Tibial nerve (tissue), 4 donors: ENCODE data around the gene SMAD7. TPM values are rescaled to one million over a fixed set of nuclear protein-coding genes. Genes with fewer than 3 reads are reported as not detected.

Experiments used
- DNase-seq, 2 donors: peaks; one replicate each; pipeline ENCODE4 v3.0.0-alpha.2; 2019; ENCODE audit warnings: low spot score in 2 of 2
- H3K27ac ChIP-seq, 4 donors: fragments of 200-600 bp; sonication (generic) in 3 of 4; one replicate each; pipeline ENCODE4 v1.5.1; 2017 to 2019; ENCODE audit warnings: mild to moderate bottlenecking in 1 of 4
- H3K27me3 ChIP-seq, 2 donors: fragments of 200-600 bp; sonication (generic) in 1 of 2; one replicate each; pipeline versions ENCODE4 v1.5.1 to v1.6.0; 2017 to 2019
- H3K36me3 ChIP-seq, 3 donors: fragments of 200-600 bp; sonication (generic); one replicate each; pipeline ENCODE4 v1.5.1; 2018 to 2019
- H3K4me1 ChIP-seq, 4 donors: fragments of 200-600 bp; sonication (generic) in 3 of 4; one replicate each; pipeline ENCODE4 v1.5.1; 2017 to 2019
- H3K4me3 ChIP-seq, 4 donors: fragments of 200-600 bp; sonication (generic) in 3 of 4; one replicate each; pipeline ENCODE4 v1.5.1; 2017 to 2019; ENCODE audit warnings: mild to moderate bottlenecking in 1 of 4, moderate library complexity in 1 of 4
- H3K9me3 ChIP-seq, 4 donors: fragments of 200-600 bp; sonication (generic) in 3 of 4; one replicate each; pipeline ENCODE4 v1.5.1; 2017 to 2019
- CTCF ChIP-seq, 5 experiments: fragments of 200-600 bp in 3 of 5; fragments of 450-650 bp in 2 of 5; sonication (generic) in 3 of 5; IDR thresholded peaks; one replicate each; pipeline ENCODE4 v1.5.1; 2016 to 2019; ENCODE audit warnings: antibody characterized with exemption in 5 of 5, mild to moderate bottlenecking in 3 of 5, moderate library complexity in 2 of 5
- EP300 ChIP-seq, 2 donors: sonication (generic); formaldehyde crosslinking; IDR thresholded peaks; one replicate each; pipeline ENCODE4 v1.6.1; 2017; ENCODE audit warnings: antibody characterized with exemption in 2 of 2, mild to moderate bottlenecking in 1 of 2
- POLR2A ChIP-seq, 2 donors: fragments of 450-650 bp; IDR thresholded peaks; one replicate each; pipeline ENCODE4 v1.6.1; 2017; ENCODE audit warnings: antibody characterized with exemption in 2 of 2, mild to moderate bottlenecking in 2 of 2, moderate library complexity in 2 of 2
- WGBS, 2 donors: methylation state at CpG; one replicate each; pipeline ENCODE4 v1.1.5; 2018; 5-methylcytosine and 5-hydroxymethylcytosine counted together
- total RNA-seq, 4 donors: library from RNA; depleted of rRNA; stranded (reverse); fragments of >200 nt; gene quantifications; one replicate each; pipeline ENCODE4 v1.1.0, GENCODE V29; 2016

Gene SMAD7
- total RNA-seq, 4 donors from 2014 or later: 34.3 to 56.8 (median 35.6) TPM

GRCh38 chr18:48928787-48929186 lies 22.0 kb downstream of the SMAD7 start:
- 10 to 12% methylated on average over 6 to 9 of the region's 9 CpGs for WGBS, 2 donors
- Histone ChIP-seq H3K4me1 (peaks cover 0 to 95% (median 87%) of the 10 kb centered on the region in 4 donors), H3K27me3 (no peaks in the 10 kb centered on the region), H3K36me3 (no peaks in the 10 kb centered on the region), H3K4me3 (no peak overlapping the region), H3K27ac (peak overlapping the region in 3 of 4 donors; percentile 70 to 87 (median 80)), H3K9me3 (no peaks in the 10 kb centered on the region)
- peak in 1 of 2 donors; percentile 26 for TF ChIP-seq POLR2A (IDR thresholded peaks at IDR 0.05)
- TF ChIP-seq EP300 (IDR thresholded peaks at IDR 0.05): peak in 1 of 2 donors; percentile 47
- TF ChIP-seq CTCF (IDR thresholded peaks at IDR 0.05): no peak
- peak in 1 of 2 donors; percentile 38 for DNase-seq

DNA sequence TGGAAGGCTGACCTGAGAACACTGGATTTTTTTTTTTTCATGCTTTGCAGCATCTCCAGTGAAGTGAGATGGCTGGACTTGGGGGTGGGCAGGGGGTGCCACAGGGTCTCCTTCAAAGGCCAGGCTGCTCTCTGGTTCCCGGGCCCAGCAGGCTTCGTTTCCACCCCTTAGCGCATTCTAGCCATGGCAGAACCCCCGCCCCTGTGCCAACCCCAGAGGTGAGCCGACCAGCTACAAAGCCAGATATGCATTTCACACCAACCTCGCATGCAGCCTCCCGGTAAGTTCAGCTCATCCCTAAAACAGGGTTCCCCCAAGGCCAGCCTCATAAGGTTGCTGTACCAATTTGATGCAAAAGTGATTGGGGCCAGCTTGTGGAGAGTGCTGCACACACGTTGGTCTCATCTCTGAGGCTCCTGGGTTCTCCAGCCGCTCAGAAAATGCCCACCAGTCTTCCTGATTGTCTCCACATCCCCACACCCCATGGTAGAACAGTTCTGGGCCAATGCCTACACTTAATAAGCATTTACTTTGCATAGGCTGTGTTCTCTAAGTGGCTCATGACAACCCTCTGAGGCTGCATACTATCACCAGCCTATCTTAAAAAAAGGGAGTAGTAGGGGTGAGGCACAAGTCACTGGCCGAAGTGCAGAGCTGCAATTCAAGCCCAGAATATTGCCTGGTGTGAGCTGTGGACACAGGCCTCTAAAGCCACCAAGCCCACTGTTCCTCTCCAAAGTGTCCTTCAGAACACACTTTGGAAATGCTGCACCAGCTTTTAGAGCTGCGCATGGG lies 23.3 kb downstream of the SMAD7 start:
- H3K4me3 ChIP-seq: no peak overlapping the region
- WGBS, 2 donors: 83 to 90% methylated on average over 11 of the region's 11 CpGs
- no peak for DNase-seq

DNA sequence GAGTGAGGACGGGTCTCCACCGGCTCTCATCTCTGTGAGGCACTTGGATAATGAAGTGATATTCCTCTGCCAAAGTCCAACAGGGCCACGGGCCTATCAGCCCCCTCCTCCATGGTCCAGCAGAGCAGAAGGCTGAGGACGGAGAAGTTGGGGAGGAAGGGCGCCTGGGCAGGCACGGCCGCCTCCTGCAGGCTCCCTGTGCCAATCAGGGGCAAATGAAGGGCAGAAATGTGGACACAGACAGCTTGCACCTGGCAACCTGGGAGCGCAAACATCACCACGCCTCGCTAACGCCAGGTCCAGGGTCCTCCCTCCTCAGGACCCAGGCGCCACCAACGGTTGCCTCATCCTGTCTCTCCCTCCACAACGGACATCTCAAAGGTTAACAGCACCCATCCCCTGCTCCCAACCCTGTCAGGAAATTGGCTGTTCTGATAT lies 24.3 kb downstream of the SMAD7 start:
- Histone ChIP-seq H3K36me3 (peaks cover 0 to 3% (median 0%) of the 10 kb centered on the region in 3 donors), H3K27me3 (no peaks in the 10 kb centered on the region), H3K4me3 (no peak overlapping the region), H3K4me1 (peaks cover 0 to 92% (median 80%) of the 10 kb centered on the region in 4 donors), H3K27ac (peak overlapping the region in 2 of 4 donors; percentile 29 to 41), H3K9me3 (no peaks in the 10 kb centered on the region)
- TF ChIP-seq EP300 (IDR thresholded peaks at IDR 0.05): no peak
- no peak for TF ChIP-seq POLR2A (IDR thresholded peaks at IDR 0.05)
- TF ChIP-seq CTCF (IDR thresholded peaks at IDR 0.05): no peak
- WGBS, 2 donors: 90 to 91% methylated on average over 13 to 14 of the region's 14 CpGs
- no peak for DNase-seq

More for the DNA sequence above, 23.3 kb downstream of the SMAD7 start:
- peaks cover 0 to 94% (median 85%) of the 10 kb centered on the region in 4 donors for H3K4me1 ChIP-seq
- no peaks in the 10 kb centered on the region for H3K36me3 ChIP-seq
- H3K27me3 ChIP-seq: no peaks in the 10 kb centered on the region
- peak overlapping the region in 1 of 4 donors; percentile 80 for H3K27ac ChIP-seq
- TF ChIP-seq CTCF (IDR thresholded peaks at IDR 0.05): no peak
- no peak for TF ChIP-seq POLR2A (IDR thresholded peaks at IDR 0.05)
- no peak for TF ChIP-seq EP300 (IDR thresholded peaks at IDR 0.05)
- no peaks in the 10 kb centered on the region for H3K9me3 ChIP-seq

DNA sequence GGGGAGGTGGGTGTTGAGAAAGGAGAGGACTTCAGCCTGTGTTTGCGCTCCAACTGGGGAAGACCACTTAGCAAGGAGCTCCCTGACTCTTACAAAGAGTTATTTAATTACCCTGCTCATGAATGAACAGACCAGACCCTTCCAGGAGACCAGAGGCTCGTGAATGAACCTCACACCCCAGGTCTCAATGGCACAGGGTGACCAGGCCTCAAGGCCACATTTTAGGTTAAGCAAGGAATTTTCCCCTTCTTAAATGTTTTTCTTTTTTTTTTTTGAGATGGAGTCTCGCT lies 25.3 kb downstream of the SMAD7 start:
- no peak for DNase-seq
- H3K9me3 ChIP-seq: no peaks in the 10 kb centered on the region
- H3K27ac ChIP-seq: peak overlapping the region in 3 of 4 donors; percentile 27 to 83 (median 80)
- TF ChIP-seq CTCF (IDR thresholded peaks at IDR 0.05) (no peak), POLR2A (IDR thresholded peaks at IDR 0.05) (no peak), EP300 (IDR thresholded peaks at IDR 0.05) (no peak)
- peaks cover 0 to 86% (median 70%) of the 10 kb centered on the region in 4 donors for H3K4me1 ChIP-seq
- H3K4me3 ChIP-seq: no peak overlapping the region
- whole genome bisulfite sequencing, 2 donors: 81 to 82% methylated on average over 3 of the region's 3 CpGs
- H3K27me3 ChIP-seq: no peaks in the 10 kb centered on the region
- H3K36me3 ChIP-seq: peaks cover 0 to 13% (median 0%) of the 10 kb centered on the region in 3 donors
